PC-3 (cell line): ENCODE measurements around the gene PPP1R12B. TPM values are rescaled to one million over a fixed set of nuclear protein-coding genes. Genes with fewer than 3 reads are reported as not detected.
"Not testable (repeated sequence)": the region's sequence is repeated elsewhere in the genome, so short reads cannot be mapped to it uniquely, and the experiment has no call there.

Source experiments
- ATAC-seq: fragments of 200-7000 bp; cut with Tn5 transposase; 2 replicates; pipeline ENCODE4 v1.9.1; 2020; ENCODE audit warnings: mild to moderate bottlenecking, moderate library complexity
- BruUV-seq: library from RNA; stranded (reverse); fragments of 400-500 nt; replicated peaks from 2 replicates; lab custom pipeline; 2021; lab: Mats Ljungman, UMichigan
- CTCF ChIA-PET: fragments of 300-600 bp; sonication (Branson Sonifier 250); formaldehyde crosslinking; loops from one replicate; lab custom pipeline; 2022; ENCODE audit warnings: antibody characterized with exemption; lab: Charles Lee
- POLR2A ChIA-PET: fragments of 300-600 bp; sonication (Branson Sonifier 250); formaldehyde crosslinking; loops from one replicate; lab custom pipeline; 2022; ENCODE audit warnings: antibody characterized with exemption; ENCODE audit not compliant: unreplicated experiment; lab: Charles Lee
- DNase-seq: peaks from one replicate; pipeline ENCODE4 v3.0.0-alpha.2; 2015
- H2AFZ ChIP-seq: fragments of 300-600 bp; sonication (generic); 2 replicates; pipeline ENCODE4 v1.6.0; 2016; ENCODE audit warnings: antibody characterized with exemption, low read length
- H3F3A ChIP-seq: fragments of 300-600 bp; sonication (generic); one replicate; pipeline ENCODE4 v1.6.0; 2017; ENCODE audit warnings: antibody characterized with exemption, low read length, control low read depth, mild to moderate bottlenecking; ENCODE audit not compliant: unreplicated experiment
- H3K27ac ChIP-seq: fragments of 300-600 bp; sonication (generic); 2 replicates; pipeline ENCODE4 v1.5.1; 2016; ENCODE audit warnings: mild to moderate bottlenecking, low read length
- H3K27me3 ChIP-seq: fragments of 300-600 bp; sonication (generic); 2 replicates; pipeline ENCODE4 v1.6.1; 2016; ENCODE audit warnings: low read length, mixed read lengths
- H3K36me3 ChIP-seq: fragments of 300-600 bp; sonication (generic); 2 replicates; pipeline ENCODE4 v1.6.1; 2016; ENCODE audit warnings: low read depth, mixed run types, low read length, mixed read lengths
- H3K4me1 ChIP-seq: fragments of 300-600 bp; sonication (generic); 2 replicates; pipeline ENCODE4 v1.5.1; 2016; ENCODE audit warnings: low read length; ENCODE audit not compliant: insufficient read depth
- H3K4me2 ChIP-seq: fragments of 300-600 bp; sonication (generic); 2 replicates; pipeline ENCODE4 v1.6.0; 2016; ENCODE audit warnings: low read length
- H3K4me3 ChIP-seq: fragments of 300-600 bp; sonication (generic); 2 replicates; pipeline ENCODE4 v1.5.1; 2016; ENCODE audit warnings: mild to moderate bottlenecking, low read length, mixed read lengths
- H3K79me2 ChIP-seq: fragments of 300-600 bp; sonication (generic); 2 replicates; pipeline ENCODE4 v1.6.1; 2017; ENCODE audit warnings: low read length, mixed read lengths
- H3K9ac ChIP-seq: fragments of 300-600 bp; sonication (generic); 2 replicates; pipeline ENCODE4 v1.6.0; 2016; ENCODE audit warnings: mild to moderate bottlenecking, low read length
- H3K9me2 ChIP-seq: fragments of 300-600 bp; sonication (generic); replicated peaks from 2 replicates; pipeline ENCODE4 v1.6.1; 2016; ENCODE audit warnings: mixed run types, low read length, mixed read lengths
- H3K9me3 ChIP-seq: fragments of 300-600 bp; sonication (generic); 2 replicates; pipeline ENCODE4 v1.6.1; 2016; ENCODE audit warnings: low read length, mixed read lengths
- H4K20me1 ChIP-seq: fragments of 300-600 bp; sonication (generic); 2 replicates; pipeline ENCODE4 v1.6.1; 2016; ENCODE audit warnings: low read length, mixed read lengths
- CTCF ChIP-seq: fragments of 300-600 bp; sonication (generic); conservative IDR thresholded peaks from 2 replicates; pipeline ENCODE4 v1.5.1; 2017; ENCODE audit warnings: antibody characterized with exemption, low read depth, mild to moderate bottlenecking, low read length
- EZH2 ChIP-seq: fragments of 300-600 bp; sonication (generic); IDR thresholded peaks from one replicate; pipeline ENCODE4 v1.6.1; 2017; ENCODE audit warnings: antibody characterized with exemption, mild to moderate bottlenecking, low read length; ENCODE audit not compliant: unreplicated experiment
- EZH2phosphoT487 ChIP-seq: fragments of 300-600 bp; sonication (generic); IDR thresholded peaks from 2 replicates; pipeline ENCODE4 v1.6.1; 2018; ENCODE audit warnings: mild to moderate bottlenecking, antibody characterized with exemption, low read length, borderline replicate concordance
- intact Hi-C: fragments of 100-400 bp; cut with micrococcal nuclease; formaldehyde crosslinking; loops from 2 replicates; pipeline ENCODE4 v1.9.0; 2023
- total RNA-seq: library from RNA; depleted of rRNA; stranded (reverse); fragments of >200 nt; gene quantifications from 2 replicates; pipeline ENCODE4 v1.2.3, GENCODE V29; 2014

Gene PPP1R12B
- total RNA-seq, 1 experiment from 2014 or later = 2.0 TPM

DNA sequence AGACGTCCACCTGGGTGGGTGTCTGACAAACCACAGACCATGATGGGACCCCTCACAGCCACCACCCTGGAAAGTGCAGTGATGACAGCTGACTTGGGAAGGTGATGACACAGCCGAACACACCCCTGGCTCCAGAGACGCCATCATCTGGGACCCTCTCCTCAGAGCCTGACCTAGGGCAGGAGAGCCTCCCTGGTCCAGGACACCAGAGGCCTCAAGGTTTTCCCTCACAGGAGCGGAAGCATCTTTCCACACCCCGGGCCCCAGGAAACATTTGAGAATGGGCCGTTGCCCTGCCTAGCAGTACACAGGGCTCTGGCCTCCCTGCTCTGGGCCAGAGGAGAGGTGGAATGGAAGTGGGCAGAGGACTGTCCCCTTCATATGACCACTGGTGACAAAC is 282.0 kb downstream of the PPP1R12B start:
- no peak for TF ChIP-seq EZH2phosphoT487
- TF ChIP-seq EZH2 = no peak
- TF ChIP-seq CTCF = no peak
- Histone ChIP-seq H3K79me2 (no peaks in the 10 kb centered on the region), H3K36me3 (no peaks in the 10 kb centered on the region), H2AFZ (no peak overlapping the region), H4K20me1 (no peaks in the 10 kb centered on the region), H3F3A (no peaks in the 10 kb centered on the region), H3K27me3 (no peaks in the 10 kb centered on the region), H3K9me2 (no peaks in the 10 kb centered on the region), H3K9ac (no peak overlapping the region), H3K4me3 (no peak overlapping the region), H3K27ac (no peak overlapping the region), H3K9me3 (no peaks in the 10 kb centered on the region), H3K4me1 (no peaks in the 10 kb centered on the region), H3K4me2 (no peak overlapping the region)
- ATAC-seq (no peak), DNase-seq (no peak)
- intact Hi-C loops = no loop called here
- ChIA-PET CTCF (no interaction called here), POLR2A (no interaction called here)
- no TSS peak for BruUV-seq

DNA sequence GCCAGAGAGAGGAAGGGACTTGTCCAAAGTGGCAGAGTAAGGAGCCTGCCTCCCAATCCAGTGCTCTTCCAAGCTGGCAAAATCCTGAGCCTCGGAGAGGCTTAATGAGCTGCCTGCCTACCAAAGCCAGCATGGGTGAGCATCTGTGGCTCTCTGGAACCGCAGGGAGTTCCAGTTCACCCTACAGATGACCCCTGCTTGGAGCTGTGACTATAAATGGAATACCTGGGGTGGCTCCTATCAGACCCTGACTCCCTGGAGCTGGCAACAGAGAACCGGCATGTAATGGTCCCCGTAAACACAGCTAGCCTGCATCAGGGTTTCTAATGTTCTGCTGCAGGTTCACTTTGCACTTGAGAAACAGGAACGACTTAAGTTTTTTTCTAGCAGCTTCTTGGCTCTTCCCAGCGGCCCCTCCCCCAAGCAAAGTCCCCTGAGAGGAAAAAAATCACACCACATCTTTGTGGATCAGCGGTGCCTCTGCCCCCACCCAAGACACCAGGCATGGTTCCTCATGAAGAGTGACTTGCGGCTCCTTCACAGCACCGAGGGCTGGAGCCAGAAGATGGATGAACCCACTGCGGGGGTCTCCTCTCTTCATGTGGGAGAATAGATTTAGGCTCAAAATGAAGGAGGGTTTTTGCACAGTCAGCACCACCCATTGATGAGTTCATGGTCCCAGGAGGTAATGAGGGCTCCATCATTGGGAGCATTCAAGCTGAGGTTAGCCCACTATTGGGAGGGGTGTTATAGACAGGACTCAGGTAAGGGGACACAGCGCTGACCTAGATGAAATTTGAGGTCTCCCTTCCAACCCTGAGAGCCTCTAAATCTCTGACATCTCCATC is 282.8 kb downstream of the PPP1R12B start:
- Histone ChIP-seq H3K4me1 (no peaks in the 10 kb centered on the region), H2AFZ (no peak overlapping the region), H3K27ac (no peak overlapping the region), H3K27me3 (no peaks in the 10 kb centered on the region), H3K4me2 (no peak overlapping the region), H3K4me3 (no peak overlapping the region), H3K9ac (no peak overlapping the region), H3K36me3 (no peaks in the 10 kb centered on the region), H3K9me2 (no peaks in the 10 kb centered on the region), H4K20me1 (no peaks in the 10 kb centered on the region), H3K79me2 (no peaks in the 10 kb centered on the region), H3K9me3 (no peaks in the 10 kb centered on the region), H3F3A (no peaks in the 10 kb centered on the region)
- intact Hi-C loops = no loop called here
- TF ChIP-seq CTCF = no peak
- no peak for TF ChIP-seq EZH2phosphoT487
- TF ChIP-seq EZH2 = no peak
- POLR2A ChIA-PET = no interaction called here
- ATAC-seq (no peak), DNase-seq (no peak)
- BruUV-seq = no TSS peak
- CTCF ChIA-PET = no interaction called here

- H3K4me3 ChIP-seq = no peak overlapping the region
- H3F3A ChIP-seq = no peaks in the 10 kb centered on the region
- no TSS peak for BruUV-seq
- no peaks in the 10 kb centered on the region for H3K9me2 ChIP-seq
- DNase-seq (no peak), ATAC-seq (no peak)
- H2AFZ ChIP-seq = no peak overlapping the region
- TF ChIP-seq EZH2phosphoT487 = no peak
- TF ChIP-seq EZH2 = no peak
- no peak for TF ChIP-seq CTCF
- no peaks in the 10 kb centered on the region for H4K20me1 ChIP-seq
- no peaks in the 10 kb centered on the region for H3K4me1 ChIP-seq
- no peak overlapping the region for H3K9ac ChIP-seq
- H3K27me3 ChIP-seq = no peaks in the 10 kb centered on the region
- no peaks in the 10 kb centered on the region for H3K36me3 ChIP-seq
- H3K27ac ChIP-seq = no peak overlapping the region
- intact Hi-C loops = no loop called here
- H3K79me2 ChIP-seq = no peaks in the 10 kb centered on the region
- H3K4me2 ChIP-seq = no peak overlapping the region
- POLR2A ChIA-PET = no interaction called here
- CTCF ChIA-PET = no interaction called here
- no peaks in the 10 kb centered on the region for H3K9me3 ChIP-seq
Measured at GRCh38 chr1:202632241-202632640, 283.7 kb downstream of the PPP1R12B start.

- BruUV-seq, H3K27me3 ChIP-seq, H3K27ac ChIP-seq, H3K4me3 ChIP-seq, H3K9me2 ChIP-seq, H3K4me1 ChIP-seq, H3K79me2 ChIP-seq, DNase-seq, H3F3A ChIP-seq, H3K36me3 ChIP-seq, intact Hi-C loops, CTCF ChIA-PET, H3K4me2 ChIP-seq, POLR2A ChIA-PET, H4K20me1 ChIP-seq, H3K9me3 ChIP-seq, H2AFZ ChIP-seq, H3K9ac ChIP-seq, ATAC-seq: not testable (repeated sequence)
Measured at GRCh38 chr1:202636171-202636570, 287.7 kb downstream of the PPP1R12B start.
